Measurements from ENCODE around the gene HK1.
"Not testable (repeated sequence)": the region's sequence is repeated elsewhere in the genome, so short reads cannot be mapped to it uniquely, and the experiment has no call there.

The HK1 gene

DNA sequence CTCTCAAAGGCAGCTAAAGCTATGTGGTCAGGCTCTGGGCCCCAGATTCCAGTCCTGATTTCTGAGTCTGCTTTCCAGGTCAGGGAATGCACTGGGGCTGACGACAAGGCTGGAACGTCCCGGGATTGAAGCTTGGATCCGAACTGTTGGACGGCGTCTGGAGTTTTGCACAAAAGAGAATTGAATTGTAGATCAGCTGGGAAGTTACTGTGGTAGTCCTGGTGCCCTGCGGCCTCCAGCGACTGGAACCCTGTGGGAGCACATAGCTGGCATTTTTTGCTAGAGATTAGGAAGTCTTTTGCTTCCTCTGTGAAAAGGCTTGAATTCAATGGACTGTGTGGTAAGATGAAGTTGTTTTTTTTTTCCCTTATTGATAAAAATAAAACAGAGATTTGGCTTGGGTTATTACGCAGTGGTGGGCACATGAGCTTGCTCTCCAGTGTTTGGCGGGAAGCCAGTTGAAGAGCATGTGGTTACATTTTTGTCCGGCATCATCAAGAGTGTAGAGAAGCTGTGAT lies at the start of gene HK1:
Gene HK1, plus strand, starts transcription at position 51 of the 518 bp plus-strand sequence.
- DNase-seq = no peak

DNA sequence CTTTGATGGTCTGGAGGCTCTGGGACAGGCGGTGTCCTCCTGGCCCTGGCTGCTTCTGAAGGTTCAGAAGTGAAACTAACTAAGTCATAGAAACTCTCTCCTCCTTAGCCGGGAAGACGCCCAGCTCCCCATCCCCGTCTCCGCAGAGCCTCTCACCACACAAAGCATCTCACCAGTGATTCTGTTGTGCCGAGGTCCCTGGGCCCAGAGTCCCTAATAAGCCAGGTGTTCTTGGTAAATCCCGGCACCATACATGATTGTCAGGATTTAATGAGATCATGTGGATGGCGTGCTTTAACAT lies 48.7 kb upstream of the HK1 start:
- no peak for DNase-seq

DNA sequence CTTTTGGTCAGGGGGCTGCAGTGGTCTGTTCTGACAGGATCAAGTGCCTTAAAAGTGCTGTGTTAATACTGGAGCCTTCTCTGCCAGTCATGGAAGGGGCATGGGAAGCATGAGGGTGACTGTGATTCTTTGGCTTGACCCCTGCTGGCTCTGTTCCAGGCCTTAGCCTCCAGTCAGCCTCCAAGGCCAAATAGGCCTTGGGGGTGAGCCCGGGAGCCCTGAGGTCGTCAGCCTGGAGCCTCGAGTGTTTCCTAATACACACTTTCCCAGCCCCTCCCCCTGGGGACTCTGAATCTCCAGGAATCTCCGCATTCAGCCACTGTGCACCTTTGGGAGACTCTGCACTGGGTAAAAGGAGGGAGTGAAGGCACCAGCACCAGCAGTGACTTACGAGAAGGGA lies 48.2 kb upstream of the HK1 start:
- no peak for DNase-seq

DNA sequence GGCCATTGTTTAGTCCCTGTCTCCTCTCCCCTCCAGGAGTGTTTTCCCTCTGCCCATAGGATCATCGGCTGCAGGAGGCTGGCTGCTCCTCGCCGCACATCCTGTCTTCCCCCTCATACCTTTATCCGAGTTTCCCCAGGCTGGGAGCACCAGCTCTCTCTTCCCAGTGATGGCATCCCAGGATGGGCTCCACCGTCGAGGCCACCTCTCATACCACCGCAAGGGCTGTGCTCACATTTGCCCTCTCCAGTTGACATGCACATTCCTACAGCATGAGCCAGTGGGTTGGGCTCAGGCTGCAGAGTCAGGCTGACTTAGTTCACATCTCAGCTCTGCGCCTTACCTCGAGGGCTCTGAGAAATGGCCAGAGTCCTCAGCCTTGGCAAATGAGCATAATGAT lies 46.0 kb upstream of the HK1 start:
- DNase-seq = no peak

DNA sequence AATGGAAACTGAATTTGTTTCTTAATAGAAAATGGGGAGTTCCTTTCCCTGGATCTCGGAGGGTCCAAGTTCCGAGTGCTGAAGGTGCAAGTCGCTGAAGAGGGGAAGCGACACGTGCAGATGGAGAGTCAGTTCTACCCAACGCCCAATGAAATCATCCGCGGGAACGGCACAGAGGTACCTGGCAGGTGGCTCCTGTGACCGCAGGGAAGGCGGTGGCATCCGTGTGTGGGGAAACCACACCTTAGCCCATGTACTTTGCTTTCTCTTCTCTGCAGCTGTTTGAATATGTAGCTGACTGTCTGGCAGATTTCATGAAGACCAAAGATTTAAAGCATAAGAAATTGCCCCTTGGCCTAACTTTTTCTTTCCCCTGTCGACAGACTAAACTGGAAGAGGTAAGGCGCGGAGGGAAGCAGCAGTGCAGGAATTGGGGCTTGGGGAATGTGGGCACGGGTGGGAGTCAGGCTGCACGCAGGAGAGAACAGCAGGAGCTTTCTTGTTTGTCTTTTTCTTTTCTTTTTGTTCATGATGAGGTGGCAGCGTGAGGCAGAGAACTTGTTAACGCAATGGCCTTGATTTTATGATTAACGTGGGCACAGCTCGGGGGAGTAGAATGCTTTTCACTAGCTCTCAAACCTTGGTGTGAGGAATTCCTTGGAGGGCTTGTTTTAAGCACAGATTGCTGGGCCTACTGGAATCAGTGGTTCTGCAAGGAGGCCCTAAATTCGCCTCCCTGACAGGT lies 45.4 kb upstream of the HK1 start:
- no peak for DNase-seq

DNA sequence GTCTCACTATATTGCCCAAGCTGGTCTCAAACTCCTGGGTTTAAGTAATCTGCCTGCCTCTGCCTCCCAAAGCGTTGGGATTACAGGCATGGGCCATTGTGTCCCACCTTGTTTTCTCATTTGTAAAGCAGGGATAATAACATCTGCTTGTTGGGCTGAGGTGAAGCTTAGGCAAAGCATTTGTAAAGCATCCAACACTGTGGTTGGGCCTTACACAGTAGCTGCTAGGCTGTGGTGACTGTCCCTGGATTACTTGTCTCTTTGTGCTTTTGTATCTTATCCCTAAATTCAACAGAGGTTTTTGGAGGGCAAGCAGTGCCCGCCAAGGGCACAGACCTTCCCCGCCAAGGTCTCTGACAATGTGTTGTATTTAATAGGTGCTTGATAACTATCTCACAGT lies 43.8 kb upstream of the HK1 start:
- DNase-seq = no peak

DNA sequence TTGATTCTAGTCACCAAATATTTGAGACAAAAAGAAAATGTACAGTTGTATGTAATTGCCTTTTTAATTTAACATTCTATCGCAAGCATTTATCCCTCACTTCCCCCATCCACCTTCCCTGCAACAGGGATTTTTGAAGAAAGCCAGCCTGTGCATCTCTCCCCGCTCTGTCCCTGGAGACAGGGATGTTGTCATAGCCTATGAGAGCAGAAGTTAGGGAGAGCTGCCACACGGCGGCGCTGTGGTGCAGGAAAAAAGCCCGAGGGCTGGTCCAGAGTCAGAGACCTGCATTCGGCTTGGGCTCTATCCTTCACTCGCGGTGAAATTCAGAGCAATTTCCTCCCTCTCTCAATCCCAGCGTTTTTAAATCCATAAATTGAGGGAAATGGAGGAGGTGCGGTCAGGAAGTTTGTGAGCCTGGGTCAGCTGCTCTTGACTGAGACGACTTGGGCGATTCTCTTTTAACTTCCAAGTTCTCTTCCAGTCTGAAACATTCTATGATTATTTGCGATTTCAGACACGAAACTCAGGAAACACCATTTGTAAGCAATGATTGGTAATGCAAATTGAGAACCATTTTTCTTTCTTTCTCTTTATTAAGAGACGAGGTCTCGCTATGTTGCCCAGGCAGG lies 40.7 kb upstream of the HK1 start:
- DNase-seq = peak; percentile 22

DNA sequence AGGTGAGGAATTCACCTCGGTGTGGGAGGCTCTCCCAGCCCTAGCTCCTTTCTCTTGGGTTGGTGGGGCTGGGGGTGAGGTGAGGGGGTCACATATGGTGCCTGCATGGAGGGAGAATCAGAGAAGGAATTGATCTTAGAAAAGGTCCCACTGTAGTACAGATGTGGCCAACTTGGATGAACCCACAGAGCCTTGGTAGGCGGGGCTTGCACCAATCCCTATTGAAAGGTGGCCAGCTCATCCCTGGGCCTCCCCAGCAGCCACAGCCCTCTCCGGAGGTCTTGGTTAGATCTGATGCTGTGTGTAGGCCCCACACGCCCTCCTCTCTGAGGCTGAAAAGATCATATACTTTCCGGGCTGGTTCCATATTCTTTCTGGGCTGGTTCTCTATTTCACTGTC lies 39.2 kb upstream of the HK1 start:
- no peak for DNase-seq

DNA sequence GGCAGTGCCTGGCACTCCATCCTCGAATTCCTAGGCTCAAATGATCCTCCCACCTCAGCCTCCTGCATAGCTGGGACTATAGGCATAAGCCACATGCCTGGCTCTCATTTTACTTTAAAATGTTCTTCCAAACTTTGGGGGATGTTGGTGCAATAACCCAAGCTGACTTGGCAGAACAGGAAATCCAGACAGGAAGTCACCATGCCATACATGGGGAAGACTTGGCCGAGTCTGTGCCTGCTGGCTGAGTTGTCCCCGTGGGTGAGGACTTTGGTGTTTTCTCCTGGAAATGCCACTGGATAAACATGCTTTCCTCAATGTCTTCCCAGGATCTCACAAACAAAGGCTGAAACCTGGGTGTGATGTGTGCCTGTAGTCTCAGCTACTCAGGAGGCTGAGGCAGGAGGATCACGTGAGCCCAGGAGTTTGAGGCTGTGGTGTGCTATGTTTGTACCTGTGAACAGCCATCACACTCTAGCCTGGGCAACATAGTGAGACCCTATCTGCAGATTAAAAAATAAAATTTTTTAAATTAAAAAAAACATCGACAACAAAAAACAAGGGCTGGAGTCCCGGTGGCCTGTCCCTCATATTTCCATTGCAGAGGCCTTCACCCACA lies 38.4 kb upstream of the HK1 start:
- no peak for DNase-seq

DNA sequence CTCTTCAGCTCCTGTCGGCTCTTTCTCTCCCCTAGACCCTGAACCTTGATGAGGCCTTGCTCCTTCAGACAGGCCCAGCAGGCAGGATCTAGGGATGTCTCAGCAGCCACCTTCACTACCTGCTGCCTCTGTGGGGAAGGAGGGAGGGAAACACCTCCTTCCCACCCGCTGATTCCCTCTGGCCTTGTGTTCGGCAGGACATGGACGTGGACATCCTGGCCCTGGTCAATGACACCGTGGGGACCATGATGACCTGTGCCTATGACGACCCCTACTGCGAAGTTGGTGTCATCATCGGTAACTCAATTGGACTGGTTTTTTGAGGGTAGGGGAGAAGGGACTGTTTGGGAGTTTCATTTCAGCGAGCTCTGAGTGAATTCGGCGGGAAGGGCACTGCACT lies 37.8 kb upstream of the HK1 start:
- no peak for DNase-seq

DNA sequence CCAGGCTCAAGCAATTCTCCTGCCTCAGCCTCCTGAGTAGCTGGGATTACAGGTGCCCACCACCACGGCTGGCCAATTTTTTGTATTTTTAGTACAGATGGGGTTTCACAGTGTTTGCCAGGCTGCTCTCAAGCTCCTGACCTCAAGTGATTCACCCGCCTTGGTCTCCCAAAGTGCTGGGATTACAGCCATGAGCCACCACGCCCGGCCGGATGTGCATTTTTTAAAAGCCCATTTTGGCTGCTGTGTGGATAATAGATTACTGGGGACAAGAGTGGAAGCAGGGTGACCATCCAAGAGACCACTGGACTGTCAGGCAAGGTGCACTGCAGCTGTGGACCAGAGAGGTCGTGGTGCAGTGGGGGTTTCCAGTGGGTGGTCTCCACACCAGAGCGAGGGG lies 36.7 kb upstream of the HK1 start:
- no peak for DNase-seq

DNA sequence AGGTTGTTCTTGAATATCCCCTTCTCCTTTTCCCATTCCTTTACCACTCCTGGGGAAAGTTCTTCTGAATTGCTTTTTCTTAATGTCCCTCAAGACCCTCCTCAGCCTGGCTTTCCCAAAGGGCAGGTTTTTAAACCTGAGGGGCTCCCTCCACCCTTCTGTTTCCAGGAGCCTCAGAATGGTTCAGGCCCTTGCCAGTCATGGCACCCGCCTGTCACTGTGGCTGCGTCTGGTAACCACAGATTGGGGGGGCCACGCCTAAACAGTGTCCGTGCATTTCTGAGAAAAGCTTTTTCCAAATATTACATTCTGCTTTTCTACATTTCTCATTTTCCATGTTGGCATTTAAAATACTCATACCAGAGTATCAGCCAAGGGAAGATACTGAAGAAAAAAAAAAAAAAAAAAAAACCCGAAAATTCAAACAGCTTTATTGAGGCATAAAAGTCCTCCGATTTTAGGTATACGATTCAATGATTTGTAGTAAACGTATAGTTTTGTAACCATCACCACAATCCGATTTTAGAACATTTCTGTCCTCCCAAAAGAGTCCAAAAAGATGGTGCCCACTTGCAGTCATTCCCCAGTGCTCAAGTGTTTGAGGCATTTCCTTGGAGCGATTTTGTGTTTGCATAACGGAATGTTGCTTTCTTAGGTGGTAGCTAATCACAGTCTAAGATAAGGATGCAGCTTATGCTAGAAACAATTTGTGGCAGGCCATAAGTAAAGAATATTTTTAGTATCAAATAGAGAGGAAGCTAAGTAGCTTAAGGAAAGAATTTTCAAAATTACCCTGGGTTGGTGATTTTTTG lies 36.0 kb upstream of the HK1 start:
- no peak for DNase-seq

DNA sequence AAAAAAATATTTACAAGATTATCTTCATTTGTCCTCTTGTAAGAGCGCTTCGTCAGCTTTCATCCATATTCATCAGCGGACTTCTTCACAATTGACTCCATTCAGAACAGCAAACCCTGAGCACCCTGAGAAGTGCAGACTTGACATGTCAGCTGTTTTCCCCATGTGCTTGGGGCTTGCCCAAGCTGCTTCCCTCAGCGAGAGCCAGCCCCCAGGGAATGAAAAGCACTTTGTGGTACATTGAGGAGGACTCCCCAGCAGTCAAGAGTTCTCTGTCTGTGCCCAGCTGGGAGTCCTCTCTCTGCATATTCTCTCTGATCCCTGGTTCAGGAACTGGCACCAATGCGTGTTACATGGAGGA lies 35.5 kb upstream of the HK1 start:
- DNase-seq = no peak

DNA sequence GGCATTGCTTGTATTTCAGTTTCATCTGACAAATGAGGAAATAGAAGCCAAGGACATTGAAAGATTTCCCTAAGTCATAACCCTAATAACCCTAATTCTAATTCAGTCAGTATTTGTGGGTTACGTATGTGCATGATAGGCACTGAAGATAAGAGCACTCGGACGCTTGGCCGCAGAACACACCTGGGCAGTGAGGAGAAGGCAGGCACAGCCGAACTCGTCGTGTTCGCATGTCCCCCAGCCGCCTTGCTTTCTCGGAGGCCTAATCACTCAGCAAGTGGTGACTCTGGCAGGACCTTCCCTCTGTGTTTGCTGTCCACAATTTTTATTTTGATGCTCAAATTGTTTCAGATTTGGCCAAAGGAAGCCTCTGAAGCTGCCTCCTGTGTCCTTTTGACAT lies 34.5 kb upstream of the HK1 start:
- no peak for DNase-seq

DNA sequence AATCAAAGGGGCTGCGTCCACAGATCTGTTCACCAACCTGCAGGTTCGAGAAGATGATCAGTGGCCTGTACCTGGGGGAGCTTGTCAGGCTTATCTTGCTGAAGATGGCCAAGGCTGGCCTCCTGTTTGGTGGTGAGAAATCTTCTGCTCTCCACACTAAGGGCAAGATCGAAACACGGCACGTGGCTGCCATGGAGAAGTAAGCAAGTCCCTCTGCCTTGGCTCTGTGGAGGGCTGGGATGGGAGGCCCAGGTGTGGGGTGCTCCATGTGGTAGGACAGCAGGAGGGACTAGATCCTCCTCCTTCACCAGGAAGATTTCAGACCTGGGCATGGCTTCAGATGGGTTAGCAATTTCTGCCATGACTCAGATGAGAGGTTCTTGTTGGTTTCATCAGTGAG lies 32.3 kb upstream of the HK1 start:
- no peak for DNase-seq

DNA sequence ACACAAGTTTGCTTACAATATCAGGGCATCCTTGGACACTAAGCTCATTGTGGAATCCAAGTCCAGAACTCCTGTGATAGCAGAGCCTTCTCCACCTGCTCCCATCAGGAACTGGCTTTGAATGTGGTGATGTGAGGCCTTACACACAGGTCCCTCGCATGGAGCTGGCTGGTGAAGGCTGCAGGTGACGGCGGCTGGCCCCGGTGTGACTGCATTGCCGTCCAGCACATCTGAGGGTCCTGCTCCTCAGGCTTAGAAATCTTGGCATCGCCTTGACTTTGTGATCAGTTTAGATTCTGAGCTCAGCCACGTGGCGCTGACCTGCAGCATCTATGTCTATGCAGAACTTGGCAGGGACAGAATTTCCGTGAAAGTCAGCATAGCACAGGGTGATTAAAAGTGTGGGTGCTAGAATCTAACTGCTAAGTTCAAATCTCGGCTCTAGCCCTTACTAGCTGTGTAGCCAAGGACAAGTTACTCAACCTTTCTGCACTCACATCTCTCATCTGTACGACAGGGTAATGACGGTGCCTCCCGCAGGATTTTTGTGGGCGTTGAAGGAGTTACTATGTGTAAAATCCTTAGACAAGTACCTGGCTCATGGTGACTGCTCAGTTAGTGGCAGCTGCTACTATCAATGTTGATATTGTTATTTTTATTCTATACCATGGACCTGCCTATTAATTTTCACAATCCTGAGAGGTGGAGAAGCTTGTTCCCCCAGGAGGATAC lies 31.5 kb upstream of the HK1 start:
- DNase-seq = no peak

DNA sequence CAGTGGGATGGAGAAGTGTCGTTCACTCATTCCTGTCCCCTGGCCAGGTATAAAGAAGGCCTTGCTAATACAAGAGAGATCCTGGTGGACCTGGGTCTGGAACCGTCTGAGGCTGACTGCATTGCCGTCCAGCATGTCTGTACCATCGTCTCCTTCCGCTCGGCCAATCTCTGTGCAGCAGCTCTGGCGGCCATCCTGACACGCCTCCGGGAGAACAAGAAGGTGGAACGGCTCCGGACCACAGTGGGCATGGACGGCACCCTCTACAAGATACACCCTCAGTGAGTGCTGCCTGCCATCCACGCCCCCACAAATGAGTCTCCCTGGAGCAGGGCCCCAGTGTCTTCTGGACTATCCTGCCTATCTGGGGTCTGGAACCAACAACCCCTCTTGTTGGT lies 31.0 kb upstream of the HK1 start:
- no peak for DNase-seq

DNA sequence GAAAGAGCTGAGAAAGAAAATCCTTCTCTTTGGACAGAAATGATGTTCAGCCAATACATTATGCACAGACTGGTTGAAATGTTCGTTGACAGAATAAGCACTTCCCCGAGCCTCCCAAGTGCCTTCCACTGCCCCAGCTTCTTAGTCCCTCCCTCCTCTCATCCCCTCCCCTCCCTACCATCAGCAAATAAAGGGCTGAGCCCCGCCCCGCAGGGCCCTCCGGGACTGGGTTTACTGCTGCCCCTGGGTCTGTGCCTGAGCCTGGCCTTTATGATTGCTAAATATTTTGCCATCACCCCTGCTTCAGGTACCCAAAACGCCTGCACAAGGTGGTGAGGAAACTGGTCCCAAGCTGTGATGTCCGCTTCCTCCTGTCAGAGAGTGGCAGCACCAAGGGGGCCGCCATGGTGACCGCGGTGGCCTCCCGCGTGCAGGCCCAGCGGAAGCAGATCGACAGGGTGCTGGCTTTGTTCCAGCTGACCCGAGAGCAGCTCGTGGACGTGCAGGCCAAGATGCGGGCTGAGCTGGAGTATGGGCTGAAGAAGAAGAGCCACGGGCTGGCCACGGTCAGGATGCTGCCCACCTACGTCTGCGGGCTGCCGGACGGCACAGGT lies 30.1 kb upstream of the HK1 start:
- no peak for DNase-seq

DNA sequence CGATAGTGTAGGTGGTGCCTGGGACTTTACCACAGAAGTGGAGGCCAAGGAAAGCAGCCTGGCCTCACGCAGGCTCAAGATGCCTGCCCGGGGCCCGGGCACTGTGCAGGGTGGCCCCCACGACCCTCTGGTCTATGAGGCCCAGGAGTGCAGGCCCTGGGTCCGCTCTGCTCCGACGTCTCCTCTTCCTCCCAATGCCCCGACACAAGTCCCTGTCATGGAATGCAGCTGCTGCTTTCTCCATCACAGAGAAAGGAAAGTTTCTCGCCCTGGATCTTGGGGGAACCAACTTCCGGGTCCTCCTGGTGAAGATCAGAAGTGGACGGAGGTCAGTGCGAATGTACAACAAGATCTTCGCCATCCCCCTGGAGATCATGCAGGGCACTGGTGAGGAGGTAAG lies 28.3 kb upstream of the HK1 start:
- DNase-seq = no peak

DNA sequence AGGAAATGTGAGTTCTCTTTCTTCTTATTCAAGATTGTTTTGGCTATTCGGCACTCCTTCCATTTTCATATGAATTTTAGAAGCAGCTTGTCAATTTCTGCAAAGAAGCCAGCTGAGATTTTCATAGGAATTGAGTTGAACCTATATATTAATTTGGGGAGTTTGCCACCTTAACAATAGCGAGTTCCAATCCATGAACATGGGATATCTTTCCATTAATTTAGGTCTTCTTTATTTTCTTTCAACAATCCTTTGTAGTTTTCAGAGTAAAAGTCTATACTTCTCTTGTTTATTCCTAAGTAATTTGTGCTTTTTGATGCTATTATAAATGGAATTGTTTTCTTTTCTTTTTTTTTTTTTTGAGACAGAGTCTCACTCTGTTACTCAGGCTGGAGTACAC lies 26.9 kb upstream of the HK1 start:
- not testable (repeated sequence) for DNase-seq

DNA sequence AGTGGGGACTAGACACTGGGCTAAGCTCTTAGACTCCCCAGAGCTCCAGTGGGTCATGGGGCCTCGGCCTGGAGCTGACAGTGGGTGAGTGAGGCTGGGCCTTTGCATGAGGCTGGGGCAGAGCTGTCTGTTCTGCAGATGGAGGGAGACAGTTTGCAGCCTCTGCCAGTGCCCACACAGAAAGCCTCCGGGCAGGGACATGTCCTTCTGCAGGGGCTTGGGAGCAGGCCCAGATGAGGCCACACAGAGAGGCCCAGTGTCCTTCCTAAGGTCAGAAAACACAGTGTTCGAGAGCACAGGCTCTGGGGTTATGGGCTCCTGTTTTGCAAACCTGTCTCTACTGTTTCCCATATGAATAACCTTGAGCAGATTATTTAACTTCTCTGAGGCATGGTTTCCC lies 25.1 kb upstream of the HK1 start:
- no peak for DNase-seq

DNA sequence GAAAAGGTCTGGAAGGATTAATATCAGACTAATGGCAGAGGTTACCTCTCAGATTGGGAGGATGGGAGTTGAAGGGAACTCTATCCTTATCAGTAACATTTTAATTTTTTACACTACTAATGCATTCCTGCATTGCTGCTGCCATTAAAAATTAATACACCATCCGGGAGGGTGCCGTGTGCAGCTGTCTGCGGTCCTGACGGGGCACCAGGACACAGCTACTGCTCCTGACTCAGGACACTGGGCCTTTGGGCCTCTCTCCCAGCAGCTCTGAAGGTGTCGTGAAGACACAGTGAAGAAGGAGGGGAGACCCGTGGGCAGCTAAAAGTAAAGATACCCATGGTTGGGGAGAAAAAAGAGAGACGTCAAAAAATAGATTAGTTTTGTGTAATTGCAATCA lies 23.4 kb upstream of the HK1 start:
- no peak for DNase-seq

All from NCI-H446 treated with DMSO at 0.1 percent for 48 hours (cell line).